ENCODE measurements around the gene SRSF6.
"Not testable (repeated sequence)": the region's sequence is repeated elsewhere in the genome, so short reads cannot be mapped to it uniquely, and the experiment has no call there.

SRSF6 gene

GRCh38 chr20:43448748-43449535, 8.8 kb upstream of the SRSF6 start:
- DNase-seq = no peak

DNA sequence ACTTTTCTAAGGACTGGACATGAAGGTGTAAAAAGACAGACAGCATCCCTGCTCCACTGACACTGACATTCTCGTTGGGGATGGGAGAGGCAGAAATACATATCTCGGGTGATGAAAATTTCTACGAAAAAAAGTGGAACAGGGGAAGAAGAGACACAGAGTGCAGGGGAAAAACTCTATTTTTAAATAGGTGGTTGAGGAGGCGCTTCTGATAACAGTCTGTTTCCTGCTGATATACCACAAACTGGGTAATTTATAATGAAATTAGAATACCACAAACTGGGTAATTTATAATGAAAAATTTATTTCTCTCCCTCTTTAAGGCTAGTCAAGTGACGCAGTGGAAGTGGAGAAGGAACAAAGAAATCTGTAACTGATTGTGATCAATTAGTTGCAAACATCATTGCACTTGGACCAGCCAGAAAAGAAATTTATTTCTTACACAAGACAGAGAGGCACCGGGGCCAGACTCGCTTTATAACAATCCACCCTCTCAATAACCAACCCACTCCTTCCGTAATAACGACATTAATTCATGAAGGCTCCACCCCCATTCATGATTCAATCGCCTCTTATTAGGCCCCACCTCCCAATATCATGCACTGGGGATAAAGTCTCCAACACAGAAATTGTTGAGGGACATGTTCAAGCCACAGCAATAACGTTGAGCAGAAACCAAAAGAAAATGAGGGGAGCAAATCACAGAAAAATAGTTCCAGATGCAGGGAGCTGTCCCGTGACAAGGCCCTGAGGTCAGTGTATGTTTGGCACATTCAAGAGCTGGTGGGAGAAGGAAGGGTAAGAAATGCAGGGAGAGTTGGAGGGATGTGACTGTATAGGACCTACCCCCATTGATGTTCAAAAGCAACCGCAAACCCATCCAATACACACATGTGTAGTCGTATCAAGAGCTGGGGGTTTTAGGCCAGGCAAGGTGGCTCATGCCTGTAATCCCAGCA, 6.6 kb upstream of the SRSF6 start:
- no peak for DNase-seq

DNA sequence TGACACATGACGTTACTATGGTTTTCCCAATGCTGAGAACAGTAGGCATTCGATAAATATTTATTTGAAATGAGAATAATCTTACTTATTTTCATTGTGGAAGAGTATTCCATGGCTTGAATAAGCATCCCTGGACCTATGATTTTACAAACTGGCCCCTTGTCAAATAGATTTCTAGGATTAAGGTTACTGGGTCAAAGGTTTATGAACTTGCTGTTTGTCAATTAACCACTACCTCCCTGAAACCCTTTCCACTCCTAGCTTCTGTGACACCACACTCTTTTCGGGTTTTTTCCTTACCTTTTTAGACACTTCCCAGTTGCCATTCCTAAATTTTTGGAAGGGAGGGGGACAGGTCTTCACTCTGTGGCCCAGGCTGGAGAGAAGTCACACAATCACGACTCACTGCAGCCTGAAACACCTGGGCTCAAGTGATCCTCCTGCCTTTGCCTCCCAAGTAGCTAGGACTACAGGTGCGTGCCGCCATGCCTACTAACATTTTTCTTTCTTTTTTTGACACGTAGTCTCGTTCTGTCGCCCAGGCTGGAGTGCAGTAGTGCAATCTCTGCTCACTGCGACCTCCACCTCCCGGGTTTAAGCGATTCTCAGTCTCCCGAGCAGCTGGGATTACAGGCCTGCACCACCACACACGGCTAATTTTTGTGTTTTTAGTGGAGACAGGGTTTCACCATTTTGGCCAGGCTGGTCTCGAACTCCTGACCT, 5.1 kb upstream of the SRSF6 start:
- no peak for DNase-seq

GRCh38 chr20:43456252-43456651, 1.4 kb upstream of the SRSF6 start:
- not testable (repeated sequence) for DNase-seq

- DNase-seq = peak; percentile 97
Measured at GRCh38 chr20:43456809-43457639, 672 bp upstream of the SRSF6 start.

GRCh38 chr20:43458422-43458924, 777 bp downstream of the SRSF6 start:
- DNase-seq = no peak

DNA sequence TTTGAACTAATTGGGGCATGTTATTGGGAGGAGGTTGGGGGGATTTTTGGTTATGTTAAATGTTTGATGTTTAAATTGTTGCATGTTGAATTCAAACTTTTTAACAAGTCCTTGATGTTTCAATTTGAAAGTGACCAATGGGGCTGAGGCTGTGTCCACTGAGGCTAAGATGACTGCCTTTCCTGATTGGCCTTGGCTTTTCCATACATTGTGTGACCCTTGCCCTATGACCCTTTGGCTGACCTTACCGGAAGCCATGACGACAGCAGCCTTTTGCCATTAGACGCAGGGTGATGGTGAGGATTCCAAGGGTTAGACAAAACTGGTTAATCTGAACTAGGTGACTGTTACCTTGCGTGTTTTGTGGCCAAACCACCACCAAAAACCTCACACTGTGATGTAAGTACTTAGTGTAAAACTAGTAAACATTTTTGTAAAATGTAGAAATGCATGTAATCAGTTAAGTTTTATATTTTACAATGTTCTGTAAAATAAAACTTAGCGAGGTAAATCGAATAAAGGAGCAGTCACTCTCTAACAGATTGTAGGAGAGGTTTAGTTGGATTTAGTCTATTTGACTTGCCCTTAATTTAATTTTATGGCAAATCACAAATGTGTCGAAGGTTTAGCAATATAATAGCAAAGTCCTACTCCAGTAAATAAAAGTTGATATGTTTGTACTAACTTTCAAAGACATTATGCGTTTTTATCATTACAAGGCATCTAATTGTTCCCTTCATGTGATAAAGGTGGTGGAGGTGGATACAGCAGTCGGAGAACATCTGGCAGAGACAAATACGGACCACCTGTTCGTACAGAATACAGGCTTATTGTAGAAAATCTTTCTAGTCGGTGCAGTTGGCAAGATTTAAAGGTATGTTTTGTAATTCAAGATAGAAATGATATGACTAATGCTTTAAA, 1.6 kb downstream of the SRSF6 start:
- DNase-seq = no peak

GRCh38 chr20:43460172-43460829, 2.6 kb downstream of the SRSF6 start:
- no peak for DNase-seq

DNA sequence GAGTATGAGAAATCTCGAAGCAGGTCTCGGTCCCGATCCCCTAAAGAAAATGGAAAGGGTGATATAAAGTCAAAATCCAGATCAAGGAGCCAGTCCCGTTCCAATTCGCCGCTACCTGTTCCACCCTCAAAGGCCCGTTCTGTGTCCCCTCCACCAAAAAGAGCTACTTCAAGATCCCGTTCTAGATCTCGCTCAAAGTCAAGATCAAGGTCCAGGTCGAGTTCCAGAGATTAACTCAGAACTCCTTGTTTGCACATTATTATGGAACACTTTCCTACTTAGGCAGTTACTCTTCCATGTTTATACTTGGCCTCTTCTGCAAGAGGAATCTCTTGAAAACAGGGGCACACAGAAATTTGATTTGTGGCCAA, 3.1 kb downstream of the SRSF6 start:
- DNase-seq = no peak

GRCh38 chr20:43461894-43462659, 4.4 kb downstream of the SRSF6 start:
- no peak for DNase-seq

DNA sequence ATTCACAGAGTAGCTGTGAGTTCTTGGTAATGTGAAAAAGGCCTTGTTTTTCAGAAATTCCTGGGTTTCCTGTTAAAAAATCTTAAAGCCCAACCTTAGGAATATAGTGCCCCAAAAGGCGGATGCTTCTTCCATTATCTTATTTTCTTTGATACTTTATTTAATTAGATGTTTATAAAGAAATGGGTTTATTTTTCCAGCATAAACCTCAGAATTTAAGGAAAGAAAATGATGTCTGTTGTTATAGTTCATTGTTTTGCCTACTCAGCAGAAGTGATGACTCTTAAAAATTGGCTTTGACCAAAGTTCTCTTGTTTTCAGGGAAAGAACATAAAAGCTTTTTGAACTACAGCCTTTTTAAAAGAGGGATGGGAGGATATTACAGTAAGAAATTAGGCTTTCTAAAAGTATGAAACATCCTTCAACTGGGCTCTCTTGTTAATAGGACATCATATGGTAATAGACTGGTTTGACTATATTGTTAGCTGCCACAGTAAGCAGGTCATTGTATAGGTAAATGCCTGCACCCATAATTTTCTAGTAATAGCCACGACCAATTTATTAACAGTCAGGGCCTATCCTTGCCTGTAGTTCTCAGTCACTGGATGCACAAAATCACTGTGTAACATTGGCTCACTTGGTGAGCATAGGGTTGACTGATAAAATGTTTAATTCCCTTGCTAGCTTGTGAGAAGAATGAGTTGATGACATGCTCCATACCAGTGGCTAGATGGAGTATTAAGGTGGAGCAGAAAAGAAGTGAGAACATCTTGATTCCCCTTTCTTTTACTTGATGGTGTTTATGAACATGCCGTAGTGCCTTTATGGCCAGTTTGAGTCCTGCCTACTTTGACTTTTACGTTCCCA, 5.2 kb downstream of the SRSF6 start:
- DNase-seq = no peak

- no peak for DNase-seq
Measured at GRCh38 chr20:43463527-43464218, 6.0 kb downstream of the SRSF6 start.

DNA sequence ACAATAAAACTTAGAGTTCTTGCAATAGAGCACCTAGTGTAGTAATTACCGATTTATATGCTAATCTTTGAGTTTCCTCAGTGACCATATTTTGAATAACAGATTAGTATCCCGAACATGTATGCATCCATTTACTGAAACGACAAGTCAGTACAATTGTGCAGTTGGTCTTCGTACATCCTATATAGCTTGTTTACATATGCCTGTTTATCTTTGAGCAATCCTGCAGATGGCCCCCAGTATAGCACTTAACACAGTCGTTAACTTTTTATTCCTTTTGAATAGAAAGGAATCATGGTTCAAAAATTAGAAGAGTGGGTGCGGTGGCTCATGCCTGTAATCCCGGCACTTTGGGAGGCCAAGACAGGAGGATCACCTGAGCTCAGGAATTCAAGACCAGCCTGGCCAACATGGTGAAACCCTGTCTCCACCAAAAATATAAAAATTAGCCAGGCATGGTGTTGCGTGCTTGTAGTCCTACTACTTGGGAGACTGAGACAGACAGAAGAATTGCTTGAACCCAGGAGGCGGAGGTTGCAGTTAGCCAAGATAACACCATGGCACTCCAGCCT, 6.6 kb downstream of the SRSF6 start:
- DNase-seq = no peak

- DNase-seq = no peak
Measured at GRCh38 chr20:43465625-43465943, 7.9 kb downstream of the SRSF6 start.

- no peak for DNase-seq
Measured at GRCh38 chr20:43467589-43467988, 9.9 kb downstream of the SRSF6 start.

GRCh38 chr20:43472671-43473380, 15.1 kb downstream of the SRSF6 start:
- DNase-seq = no peak

DNA sequence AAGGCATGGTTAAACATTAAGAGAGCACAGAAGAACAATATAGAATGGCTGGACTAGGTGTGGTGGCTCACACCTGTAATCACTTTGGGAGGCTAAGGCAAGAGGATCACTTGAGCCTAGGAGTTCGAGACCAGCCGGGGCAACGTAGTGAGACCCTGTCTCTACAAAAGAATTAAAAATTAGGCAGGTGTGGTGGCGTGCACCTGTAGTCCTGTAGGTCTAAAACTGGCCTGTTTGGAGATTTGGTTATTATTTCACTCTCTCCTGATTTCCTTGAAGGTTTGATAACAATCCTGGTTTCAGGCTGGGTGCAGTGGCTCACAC, 15.6 kb downstream of the SRSF6 start:
- no peak for DNase-seq
